Measurements from ENCODE around the gene BBS10.
"Not testable (repeated sequence)": the region's sequence is repeated elsewhere in the genome, so short reads cannot be mapped to it uniquely, and the experiment has no call there.

The BBS10 gene

GRCh38 chr12:76383988-76384387 lies 35.8 kb upstream of the BBS10 start:
- Histone ChIP-seq H3K9me3 (ENCODE audit: insufficient read depth, low read depth, low read length) (no peaks in the 10 kb centered on the region), H4K91ac (ENCODE audit: low read depth, low read length) (no peak overlapping the region), H4K12ac (ENCODE audit: low read depth, low read length) (no peak overlapping the region), H3K4me2 (ENCODE audit: low read length) (no peak overlapping the region), H2AFZ (ENCODE audit: insufficient read depth, low read length, poor library complexity) (no peak overlapping the region), H3K36me3 (ENCODE audit: control insufficient read depth in 1 of 2, insufficient read depth in 2 of 2, low read length in 2 of 2) (peaks cover 0 to 3% of the 10 kb centered on the region in 2 experiments), H2BK5ac (ENCODE audit: low read depth, low read length, poor library complexity) (no peak overlapping the region), H2BK120ac (ENCODE audit: insufficient read depth, low read length, poor library complexity) (no peak overlapping the region), H3K27me3 (ENCODE audit: insufficient read depth, low read length) (no peaks in the 10 kb centered on the region), H3K27ac (ENCODE audit: low read depth, low read length) (no peak overlapping the region), H2AK5ac (ENCODE audit: low read length) (no peak overlapping the region), H4K8ac (ENCODE audit: low read depth, low read length) (no peak overlapping the region), H3K79me2 (ENCODE audit: control insufficient read depth, insufficient read depth, low read length, poor library complexity) (no peaks in the 10 kb centered on the region), H3K14ac (ENCODE audit: low read length) (no peak overlapping the region), H3K18ac (ENCODE audit: low read length) (no peak overlapping the region), H3K9ac (ENCODE audit: low read length) (no peak overlapping the region), H3K4ac (ENCODE audit: low read depth, low read length) (no peak overlapping the region), H3K4me1 (ENCODE audit: control insufficient read depth in 1 of 2, insufficient read depth in 2 of 2, low read length in 2 of 2) (no peaks in the 10 kb centered on the region), H3K4me3 (ENCODE audit: low read depth, low read length) (no peak overlapping the region), H2BK12ac (ENCODE audit: low read length) (no peak overlapping the region), H3K23ac (ENCODE audit: low read length) (no peak overlapping the region), H3K79me1 (ENCODE audit: low read length) (no peaks in the 10 kb centered on the region)
- no CpG with 5 or more reads among the region's 3 CpGs for WGBS (ENCODE audit: extremely low coverage, insufficient coverage, insufficient read length)
- no peak for DNase-seq

- no peak overlapping the region for H4K12ac ChIP-seq (ENCODE audit: low read depth, low read length)
- no peak overlapping the region for H2AK5ac ChIP-seq (ENCODE audit: low read length)
- no peaks in the 10 kb centered on the region for H3K27me3 ChIP-seq (ENCODE audit: insufficient read depth, low read length)
These were observed 31.0 kb upstream of the BBS10 start for GRCh38 chr12:76379261-76379660.

GRCh38 chr12:76376876-76377275 lies 28.7 kb upstream of the BBS10 start:
- H3K27ac ChIP-seq (ENCODE audit: low read depth, low read length); H3K27me3 ChIP-seq (ENCODE audit: insufficient read depth, low read length); H2AK5ac ChIP-seq (ENCODE audit: low read length); H3K36me3 ChIP-seq (ENCODE audit: control insufficient read depth in 1 of 2, insufficient read depth in 2 of 2, low read length in 2 of 2); H3K4me3 ChIP-seq (ENCODE audit: low read depth, low read length); H3K9ac ChIP-seq (ENCODE audit: low read length); H2BK5ac ChIP-seq (ENCODE audit: low read depth, low read length, poor library complexity); H4K8ac ChIP-seq (ENCODE audit: low read depth, low read length); H2AFZ ChIP-seq (ENCODE audit: insufficient read depth, low read length, poor library complexity); H3K79me1 ChIP-seq (ENCODE audit: low read length); H3K23ac ChIP-seq (ENCODE audit: low read length); H3K4me2 ChIP-seq (ENCODE audit: low read length); H3K79me2 ChIP-seq (ENCODE audit: control insufficient read depth, insufficient read depth, low read length, poor library complexity); H3K14ac ChIP-seq (ENCODE audit: low read length); H2BK120ac ChIP-seq (ENCODE audit: insufficient read depth, low read length, poor library complexity); DNase-seq; H4K91ac ChIP-seq (ENCODE audit: low read depth, low read length); H3K18ac ChIP-seq (ENCODE audit: low read length); H2BK12ac ChIP-seq (ENCODE audit: low read length); H3K4me1 ChIP-seq (ENCODE audit: control insufficient read depth in 1 of 2, insufficient read depth in 2 of 2, low read length in 2 of 2); H3K4ac ChIP-seq (ENCODE audit: low read depth, low read length); H4K12ac ChIP-seq (ENCODE audit: low read depth, low read length); H3K9me3 ChIP-seq (ENCODE audit: insufficient read depth, low read depth, low read length): not testable (repeated sequence)
- WGBS (ENCODE audit: extremely low coverage, insufficient coverage, insufficient read length): no CpG with 5 or more reads among the region's 1 CpG

More at GRCh38 chr12:76379261-76379660, 31.0 kb upstream of the BBS10 start:
- Histone ChIP-seq H3K14ac (ENCODE audit: low read length) (no peak overlapping the region), H2BK120ac (ENCODE audit: insufficient read depth, low read length, poor library complexity) (no peak overlapping the region), H3K4me1 (ENCODE audit: control insufficient read depth in 1 of 2, insufficient read depth in 2 of 2, low read length in 2 of 2) (no peaks in the 10 kb centered on the region), H4K91ac (ENCODE audit: low read depth, low read length) (no peak overlapping the region), H2BK12ac (ENCODE audit: low read length) (no peak overlapping the region), H3K79me2 (ENCODE audit: control insufficient read depth, insufficient read depth, low read length, poor library complexity) (no peaks in the 10 kb centered on the region), H3K18ac (ENCODE audit: low read length) (no peak overlapping the region), H4K8ac (ENCODE audit: low read depth, low read length) (no peak overlapping the region), H3K9me3 (ENCODE audit: insufficient read depth, low read depth, low read length) (no peaks in the 10 kb centered on the region), H3K9ac (ENCODE audit: low read length) (no peak overlapping the region), H3K4me2 (ENCODE audit: low read length) (no peak overlapping the region), H3K79me1 (ENCODE audit: low read length) (no peaks in the 10 kb centered on the region), H2BK5ac (ENCODE audit: low read depth, low read length, poor library complexity) (no peak overlapping the region), H3K36me3 (ENCODE audit: control insufficient read depth in 1 of 2, insufficient read depth in 2 of 2, low read length in 2 of 2) (peaks cover 2 to 6% of the 10 kb centered on the region in 2 experiments), H2AFZ (ENCODE audit: insufficient read depth, low read length, poor library complexity) (no peak overlapping the region), H3K27ac (ENCODE audit: low read depth, low read length) (no peak overlapping the region), H3K4ac (ENCODE audit: low read depth, low read length) (no peak overlapping the region), H3K23ac (ENCODE audit: low read length) (no peak overlapping the region), H3K4me3 (ENCODE audit: low read depth, low read length) (no peak overlapping the region)
- no CpG with 5 or more reads among the region's 1 CpG for WGBS (ENCODE audit: extremely low coverage, insufficient coverage, insufficient read length)
- DNase-seq: no peak

- Histone ChIP-seq H3K18ac (ENCODE audit: low read length) (no peak overlapping the region), H3K36me3 (ENCODE audit: control insufficient read depth in 1 of 2, insufficient read depth in 2 of 2, low read length in 2 of 2) (peaks cover 2 to 7% of the 10 kb centered on the region in 2 experiments), H3K4me3 (ENCODE audit: low read depth, low read length) (no peak overlapping the region), H2AK5ac (ENCODE audit: low read length) (no peak overlapping the region), H3K27me3 (ENCODE audit: insufficient read depth, low read length) (no peaks in the 10 kb centered on the region), H3K9ac (ENCODE audit: low read length) (no peak overlapping the region), H2BK12ac (ENCODE audit: low read length) (no peak overlapping the region), H2AFZ (ENCODE audit: insufficient read depth, low read length, poor library complexity) (no peak overlapping the region), H3K23ac (ENCODE audit: low read length) (no peak overlapping the region), H4K12ac (ENCODE audit: low read depth, low read length) (no peak overlapping the region), H3K9me3 (ENCODE audit: insufficient read depth, low read depth, low read length) (no peaks in the 10 kb centered on the region), H3K79me2 (ENCODE audit: control insufficient read depth, insufficient read depth, low read length, poor library complexity) (no peaks in the 10 kb centered on the region), H3K27ac (ENCODE audit: low read depth, low read length) (no peak overlapping the region), H3K4ac (ENCODE audit: low read depth, low read length) (no peak overlapping the region), H3K4me2 (ENCODE audit: low read length) (no peak overlapping the region), H3K79me1 (ENCODE audit: low read length) (no peaks in the 10 kb centered on the region), H4K8ac (ENCODE audit: low read depth, low read length) (no peak overlapping the region), H2BK5ac (ENCODE audit: low read depth, low read length, poor library complexity) (no peak overlapping the region), H3K4me1 (ENCODE audit: control insufficient read depth in 1 of 2, insufficient read depth in 2 of 2, low read length in 2 of 2) (no peaks in the 10 kb centered on the region), H4K91ac (ENCODE audit: low read depth, low read length) (no peak overlapping the region), H3K14ac (ENCODE audit: low read length) (no peak overlapping the region), H2BK120ac (ENCODE audit: insufficient read depth, low read length, poor library complexity) (no peak overlapping the region)
- no peak for DNase-seq
These were observed 27.7 kb upstream of the BBS10 start for GRCh38 chr12:76375939-76376338.
